Measurements from ENCODE around the gene AK9.

GRCh38 chr6:109524129-109524528 lies 166.9 kb downstream of the AK9 start:
- TF ChIP-seq CTCF (IDR thresholded peaks at IDR 0.05; ENCODE audit: low read depth, low read length, missing input control): no peak
- TF ChIP-seq YY1 (IDR thresholded peaks at IDR 0.05): no peak
- TF ChIP-seq, protein P1, sequence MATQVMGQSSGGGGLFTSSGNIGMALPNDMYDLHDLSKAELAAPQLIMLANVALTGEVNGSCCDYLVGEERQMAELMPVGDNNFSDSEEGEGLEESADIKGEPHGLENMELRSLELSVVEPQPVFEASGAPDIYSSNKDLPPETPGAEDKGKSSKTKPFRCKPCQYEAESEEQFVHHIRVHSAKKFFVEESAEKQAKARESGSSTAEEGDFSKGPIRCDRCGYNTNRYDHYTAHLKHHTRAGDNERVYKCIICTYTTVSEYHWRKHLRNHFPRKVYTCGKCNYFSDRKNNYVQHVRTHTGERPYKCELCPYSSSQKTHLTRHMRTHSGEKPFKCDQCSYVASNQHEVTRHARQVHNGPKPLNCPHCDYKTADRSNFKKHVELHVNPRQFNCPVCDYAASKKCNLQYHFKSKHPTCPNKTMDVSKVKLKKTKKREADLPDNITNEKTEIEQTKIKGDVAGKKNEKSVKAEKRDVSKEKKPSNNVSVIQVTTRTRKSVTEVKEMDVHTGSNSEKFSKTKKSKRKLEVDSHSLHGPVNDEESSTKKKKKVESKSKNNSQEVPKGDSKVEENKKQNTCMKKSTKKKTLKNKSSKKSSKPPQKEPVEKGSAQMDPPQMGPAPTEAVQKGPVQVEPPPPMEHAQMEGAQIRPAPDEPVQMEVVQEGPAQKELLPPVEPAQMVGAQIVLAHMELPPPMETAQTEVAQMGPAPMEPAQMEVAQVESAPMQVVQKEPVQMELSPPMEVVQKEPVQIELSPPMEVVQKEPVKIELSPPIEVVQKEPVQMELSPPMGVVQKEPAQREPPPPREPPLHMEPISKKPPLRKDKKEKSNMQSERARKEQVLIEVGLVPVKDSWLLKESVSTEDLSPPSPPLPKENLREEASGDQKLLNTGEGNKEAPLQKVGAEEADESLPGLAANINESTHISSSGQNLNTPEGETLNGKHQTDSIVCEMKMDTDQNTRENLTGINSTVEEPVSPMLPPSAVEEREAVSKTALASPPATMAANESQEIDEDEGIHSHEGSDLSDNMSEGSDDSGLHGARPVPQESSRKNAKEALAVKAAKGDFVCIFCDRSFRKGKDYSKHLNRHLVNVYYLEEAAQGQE (IDR thresholded peaks at IDR 0.05): no peak
